ENCODE results near the gene COPB1.

Gene COPB1

GRCh38 chr11:14503023-14503422 lies 3.4 kb upstream of the COPB1 start:
- DNase-seq = no peak

- no peak for DNase-seq
Measured at GRCh38 chr11:14502039-14502438, 2.4 kb upstream of the COPB1 start.

GRCh38 chr11:14500181-14500651 lies 605 bp upstream of the COPB1 start:
- DNase-seq = peak; percentile 47

DNA sequence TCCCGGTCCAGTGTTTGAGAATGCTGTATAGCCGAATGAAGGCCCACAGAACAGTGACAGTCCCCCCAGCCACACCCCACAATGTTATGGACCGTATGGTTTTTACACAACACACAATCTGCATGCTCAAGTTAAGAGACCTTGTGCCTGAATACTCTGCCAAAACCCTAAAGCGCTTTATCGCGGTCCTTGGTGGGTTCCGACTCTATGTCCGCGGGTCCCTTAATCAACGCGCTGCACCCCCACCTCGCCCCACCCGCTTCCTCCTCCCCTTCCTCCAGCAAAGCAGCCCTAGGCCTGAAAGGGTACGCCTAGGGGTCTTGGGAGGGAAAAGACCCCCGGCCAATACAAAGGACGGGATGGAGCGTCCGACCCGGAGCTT lies 442 bp downstream of the COPB1 start:
- DNase-seq = peak; percentile 42

DNA sequence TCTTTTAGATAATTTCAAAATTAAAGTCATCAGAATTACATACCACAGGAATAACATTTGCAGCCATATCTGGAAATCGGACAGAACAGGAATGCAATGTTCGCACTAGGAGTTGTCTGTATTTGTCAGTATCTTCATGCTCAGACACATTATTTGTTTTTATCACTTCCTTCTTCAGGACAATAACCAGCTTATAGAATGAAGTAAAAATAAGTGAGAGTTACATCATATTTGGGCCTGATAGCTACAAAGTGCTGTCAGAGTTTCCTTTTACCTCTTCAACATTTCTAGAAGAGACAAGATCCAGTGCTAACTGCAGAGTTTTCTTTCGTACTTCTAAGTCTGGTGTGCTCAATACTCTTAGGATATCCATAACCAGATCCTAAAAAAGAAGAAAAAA lies 18.9 kb downstream of the COPB1 start:
- DNase-seq = no peak

DNA sequence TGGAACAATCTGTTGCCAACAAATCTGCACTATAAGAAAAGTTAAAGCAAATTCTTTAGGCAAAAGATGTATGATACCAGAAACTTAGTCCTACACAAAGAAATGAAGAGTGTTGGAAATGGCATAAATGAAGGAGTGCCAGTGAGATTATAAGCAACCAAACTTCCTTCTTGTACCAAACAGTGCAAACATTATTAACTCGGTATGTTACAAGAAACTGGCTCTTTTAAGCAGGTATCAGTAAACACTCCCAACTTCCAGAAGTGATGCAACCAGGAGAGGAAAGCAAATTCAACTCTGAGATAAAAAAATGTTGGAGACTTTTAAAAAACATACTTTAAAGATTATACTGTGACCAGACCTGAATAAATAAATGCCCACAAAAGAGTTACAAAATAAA lies 28.5 kb downstream of the COPB1 start:
- DNase-seq = no peak

- DNase-seq = no peak
Measured at GRCh38 chr11:14463623-14464022, 36.0 kb downstream of the COPB1 start.

DNA sequence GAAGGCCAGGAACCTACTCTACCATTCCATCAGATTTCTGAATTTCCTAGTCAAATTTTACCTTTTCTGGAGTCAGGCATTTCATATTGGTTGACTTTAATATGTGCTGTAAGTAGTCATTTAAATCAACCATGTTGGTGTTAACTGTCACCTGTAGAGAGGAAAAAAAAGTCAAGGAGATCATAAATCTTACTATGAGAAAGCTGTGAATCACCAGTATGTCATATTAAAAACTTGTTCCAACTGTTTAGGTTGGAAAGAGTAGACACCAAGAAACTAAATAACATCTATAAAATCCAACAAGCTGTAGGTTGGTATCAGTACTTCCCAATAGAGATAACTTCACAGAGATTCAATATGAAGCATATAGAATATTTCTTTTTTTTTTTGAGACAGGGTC lies 39.5 kb downstream of the COPB1 start:
- DNase-seq = no peak

DNA sequence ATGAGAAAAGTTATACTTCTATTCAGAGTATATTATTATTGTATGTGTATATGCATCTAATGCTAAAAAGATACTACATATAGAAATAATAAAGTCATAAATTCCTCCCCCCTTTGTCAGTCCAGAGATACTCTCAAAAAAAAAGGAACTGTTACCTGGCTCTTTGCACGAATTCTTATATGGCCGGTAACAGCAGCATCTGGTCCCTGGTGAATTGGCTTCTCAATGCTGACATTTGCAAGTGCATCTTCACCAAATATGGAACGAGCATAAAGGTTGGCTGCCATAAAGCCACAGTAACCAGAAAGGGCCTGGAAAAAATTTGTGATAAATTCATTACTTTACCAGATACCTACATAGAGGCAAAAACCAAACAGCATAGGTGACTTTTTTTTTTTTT lies 41.2 kb downstream of the COPB1 start:
- no peak for DNase-seq

DNA sequence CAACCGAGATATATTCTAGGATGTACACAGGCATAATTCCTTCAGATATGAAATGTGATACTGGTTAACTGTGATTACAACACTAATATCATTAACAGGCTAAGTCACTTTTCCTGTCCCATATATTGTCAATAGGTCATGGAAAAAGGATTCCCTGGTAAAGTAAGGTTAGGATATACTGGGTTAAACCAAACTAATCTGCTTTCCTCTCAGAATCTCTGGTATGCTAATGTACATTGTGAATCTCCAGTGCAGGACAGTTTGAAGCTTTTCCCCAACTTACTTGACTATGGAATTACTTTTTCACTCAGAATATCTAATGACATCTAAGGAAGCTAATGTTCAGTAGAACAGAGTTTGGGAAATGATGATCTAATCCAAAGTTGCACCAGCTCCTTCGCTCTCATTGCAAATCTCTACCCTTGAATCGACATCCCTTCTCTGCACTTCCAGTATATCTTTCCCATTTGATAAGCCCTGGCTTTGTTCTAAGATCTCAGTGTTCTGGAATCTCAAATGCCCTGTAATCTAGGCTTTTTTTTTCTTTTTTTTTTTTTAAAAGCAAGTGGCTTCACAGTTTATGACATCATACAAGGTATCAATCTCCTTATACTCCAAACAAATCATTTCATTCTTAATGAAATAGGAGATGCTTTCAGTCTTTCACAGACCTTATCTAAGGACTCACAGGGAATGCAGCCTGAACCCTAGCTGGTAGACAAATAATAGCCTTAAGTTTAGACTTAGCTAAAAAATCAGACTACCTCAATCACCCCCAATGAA lies 43.8 kb downstream of the COPB1 start:
- DNase-seq = no peak

DNA sequence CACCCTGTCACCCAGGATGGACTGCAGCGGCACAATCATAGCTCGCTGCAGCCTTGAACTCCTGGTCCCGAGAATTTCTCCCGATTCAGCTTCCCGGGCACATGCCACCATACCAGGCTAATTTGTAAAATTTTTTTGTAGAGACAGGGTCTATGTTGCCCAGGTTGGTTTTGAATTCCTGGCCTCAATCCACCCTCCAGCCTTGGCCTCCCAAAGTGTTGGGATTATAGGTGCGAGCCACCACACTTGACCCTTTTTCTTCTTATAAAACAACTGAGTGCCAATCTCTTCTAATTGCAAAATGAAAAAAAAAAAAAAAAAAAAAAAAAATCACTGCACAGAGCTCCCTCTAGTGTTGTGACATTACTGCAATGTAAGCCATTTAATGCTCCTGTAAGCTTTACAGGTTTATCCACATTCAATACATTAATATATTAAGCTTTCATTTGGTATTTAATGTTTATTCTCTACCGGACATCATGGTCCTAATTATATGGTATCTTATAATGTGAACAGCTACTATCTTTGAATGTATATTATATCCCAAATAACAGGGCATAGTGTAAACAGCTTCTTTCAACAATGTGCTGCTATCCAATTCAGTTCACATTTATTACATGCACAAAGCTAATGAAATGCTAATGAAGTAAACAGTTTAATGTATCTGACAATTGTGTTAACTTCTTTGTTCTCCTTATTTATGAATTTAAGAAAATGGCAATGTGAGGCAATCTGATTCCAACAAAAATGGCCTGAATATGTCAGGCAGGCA lies 44.6 kb downstream of the COPB1 start:
- no peak for DNase-seq

DNA sequence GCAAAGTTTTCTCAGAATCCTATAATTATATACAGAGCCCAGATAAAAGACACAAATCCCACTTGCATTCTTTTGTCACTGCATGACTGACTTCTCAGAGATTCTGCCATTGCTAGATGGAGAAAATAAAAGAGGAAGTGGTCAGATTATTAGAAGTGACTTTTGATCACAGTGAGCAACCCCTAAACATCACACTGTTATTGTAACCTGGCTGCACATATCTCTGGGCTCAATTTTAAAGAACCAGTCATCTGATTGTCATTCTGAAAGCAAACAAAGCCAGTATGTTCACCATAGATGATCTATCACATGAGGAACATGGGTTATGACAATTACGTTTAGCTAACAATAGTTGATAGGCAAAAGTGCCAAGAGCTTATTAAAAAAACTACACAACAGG lies 47.8 kb downstream of the COPB1 start:
- DNase-seq = no peak

- DNase-seq = no peak
Measured at GRCh38 chr11:14449302-14449714, 50.3 kb downstream of the COPB1 start.

DNA sequence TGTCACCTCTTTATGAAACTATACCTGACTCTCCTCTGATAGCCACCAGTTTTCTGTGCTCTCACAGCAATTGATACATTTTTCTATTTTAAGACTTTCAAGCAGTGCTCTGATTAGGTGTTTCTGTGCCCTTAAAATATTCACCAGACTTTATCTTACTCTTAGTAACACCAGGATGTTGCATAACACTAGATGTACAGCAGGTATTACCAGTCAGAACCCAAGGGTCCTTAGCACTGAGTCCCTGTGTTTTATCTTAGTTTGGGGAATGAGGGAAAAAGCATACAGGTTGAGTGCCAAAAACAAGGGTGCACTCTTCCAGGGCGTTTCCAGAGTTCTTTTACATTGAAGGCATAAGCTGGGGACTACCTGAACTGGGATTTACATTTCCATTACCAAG lies 51.4 kb downstream of the COPB1 start:
- no peak for DNase-seq

DNA sequence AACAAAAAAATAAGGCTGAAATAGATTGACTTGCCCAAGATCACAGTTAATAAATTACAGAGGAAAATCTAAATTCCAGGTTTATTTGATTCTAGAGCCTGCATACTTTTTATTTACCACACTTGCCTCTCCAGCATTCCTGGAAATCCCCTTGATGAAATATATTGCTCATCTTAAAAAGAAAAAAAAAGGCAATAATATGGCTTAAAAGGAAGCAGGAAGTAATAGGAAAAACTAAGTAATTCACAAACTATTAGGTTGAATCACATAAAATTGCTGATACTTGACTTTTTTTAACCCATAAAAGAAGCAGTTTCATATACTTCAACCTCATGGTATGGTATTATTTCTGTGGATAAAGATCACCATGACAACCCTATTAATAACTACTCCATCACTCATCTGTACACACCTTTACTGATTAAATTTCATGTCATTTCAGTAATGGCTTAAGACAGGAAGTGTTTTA lies 52.9 kb downstream of the COPB1 start:
- DNase-seq = no peak

DNA sequence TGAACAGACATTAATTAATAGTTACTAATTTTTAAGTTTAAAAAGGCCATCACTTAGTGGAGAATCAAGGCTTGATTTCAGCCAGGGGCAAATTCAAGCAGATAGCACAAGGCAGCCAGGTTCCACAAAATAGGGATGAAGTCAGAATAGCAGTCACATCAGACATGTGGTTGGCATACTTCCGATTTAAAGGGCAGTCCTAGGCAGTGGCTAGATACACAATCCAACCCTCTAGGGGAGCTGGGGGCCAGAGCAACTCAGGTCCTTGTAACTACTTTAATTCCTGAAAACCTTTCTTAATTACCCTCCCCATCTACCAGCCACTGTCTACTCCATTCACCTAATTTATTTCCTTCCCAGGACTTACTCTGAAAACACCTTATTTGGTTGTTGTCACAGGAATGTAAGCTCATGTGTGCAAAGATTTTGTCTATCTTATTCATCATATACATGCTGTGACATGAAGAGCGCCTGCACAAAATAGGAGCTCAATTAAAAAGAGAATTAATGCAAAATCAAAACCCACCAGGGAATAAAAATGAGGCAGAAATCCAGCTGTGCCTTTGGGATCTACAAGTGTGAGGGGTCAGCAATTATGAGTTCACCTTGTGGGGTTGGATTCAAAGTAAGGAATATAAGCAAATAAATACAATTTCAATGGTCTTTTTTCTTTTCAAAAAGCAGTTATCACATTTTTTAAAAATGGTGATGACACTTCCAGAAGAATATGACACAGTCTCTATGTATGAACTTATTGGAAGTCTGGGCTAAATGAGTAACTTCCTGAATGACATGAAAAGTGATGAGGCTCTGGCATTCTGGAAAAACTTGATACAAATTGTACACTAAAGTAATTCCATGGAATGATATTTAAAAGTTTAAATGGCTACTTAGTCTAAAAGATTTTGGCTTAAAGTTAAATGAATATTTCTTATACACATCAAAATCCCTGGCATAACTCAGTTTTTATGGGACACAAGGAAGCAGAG lies 53.8 kb downstream of the COPB1 start:
- DNase-seq = no peak

DNA sequence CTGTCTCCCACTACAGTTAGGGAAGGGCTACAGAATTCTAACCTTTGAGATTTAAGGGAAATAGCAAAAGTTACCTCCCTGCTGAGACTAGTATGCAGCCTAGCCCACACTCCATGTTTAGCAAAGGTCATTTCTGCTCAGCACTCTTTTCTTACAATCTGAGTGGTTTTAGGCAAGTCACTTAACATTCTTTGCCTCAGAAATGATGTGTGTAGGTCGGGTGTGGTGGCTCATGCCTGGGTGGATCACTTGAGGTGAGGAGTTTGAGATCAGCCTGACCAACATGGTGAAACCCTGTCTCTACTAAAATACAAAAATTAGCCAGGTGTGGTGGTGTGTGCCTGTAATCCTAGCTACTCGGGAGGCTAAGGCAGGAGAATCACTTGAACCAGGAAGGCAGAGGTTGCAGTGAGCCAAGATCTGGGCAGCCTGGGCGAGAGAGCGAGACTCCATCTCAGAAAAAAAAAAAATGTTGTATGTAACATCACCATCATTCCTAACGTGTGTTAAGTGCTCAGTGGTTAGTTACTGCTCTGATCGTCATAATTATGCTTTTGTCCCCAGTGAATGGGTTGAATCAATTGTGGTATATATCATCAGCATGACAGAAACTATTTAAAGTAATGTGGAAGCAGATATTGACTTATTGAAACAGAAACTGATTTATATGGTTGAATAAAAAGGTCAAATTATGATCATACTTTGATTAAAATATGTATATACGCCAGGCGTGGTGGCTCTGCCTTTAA lies 55.0 kb downstream of the COPB1 start:
- no peak for DNase-seq

DNA sequence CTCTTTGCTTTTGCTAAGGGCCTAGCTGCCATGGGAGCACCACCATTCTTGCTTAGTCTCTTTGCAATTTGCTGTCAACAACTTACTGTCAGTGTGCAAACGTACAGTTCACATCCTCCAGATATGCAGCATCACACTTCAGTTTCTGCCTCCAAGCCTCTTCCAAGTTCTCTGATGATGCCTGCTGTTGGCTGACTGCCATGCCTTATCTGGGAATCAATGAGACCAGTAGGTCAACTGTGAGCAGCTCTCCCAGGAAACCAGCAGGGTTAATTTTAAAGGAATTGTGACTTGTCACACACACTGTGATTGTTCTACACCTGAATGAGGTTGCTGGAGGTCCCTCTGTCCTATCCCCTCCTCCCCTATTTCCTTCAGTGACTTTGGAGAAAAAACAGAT lies 56.0 kb downstream of the COPB1 start:
- DNase-seq = no peak

DNA sequence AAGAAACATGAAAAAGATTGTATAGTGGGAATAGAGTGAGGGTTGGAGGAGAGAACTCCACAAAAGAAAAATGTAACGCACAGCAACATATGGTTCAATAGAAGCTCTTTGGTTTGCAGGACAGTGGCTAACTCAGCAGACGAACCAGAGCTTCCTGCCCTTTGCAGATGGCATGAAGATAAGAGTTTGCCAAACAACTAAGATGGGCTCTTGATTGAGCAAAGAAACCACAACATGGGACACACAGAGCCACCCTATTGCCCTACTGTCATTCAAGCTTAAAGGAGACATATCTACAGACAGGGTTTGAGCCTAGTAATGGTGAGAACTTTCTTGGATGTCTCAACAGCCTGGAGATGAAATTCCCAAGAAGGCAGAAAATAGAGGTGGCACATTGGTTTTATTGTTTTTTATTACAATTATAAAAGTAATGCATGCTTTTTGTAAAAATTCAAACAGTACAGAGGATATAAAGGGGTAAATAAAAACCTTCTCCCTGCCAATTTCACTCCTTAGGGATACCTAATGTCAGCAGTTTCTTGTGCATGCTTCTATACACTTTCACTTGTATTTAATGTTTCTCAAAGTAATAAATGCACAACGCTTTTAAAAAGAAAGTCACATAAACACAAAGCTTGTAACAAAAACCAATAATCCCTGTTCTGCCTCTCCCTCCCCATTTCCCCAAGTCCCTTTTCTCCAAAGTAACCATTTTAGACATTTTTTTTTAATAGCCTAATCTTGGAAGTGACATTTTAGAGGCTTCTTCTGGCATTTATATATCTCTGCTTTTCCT lies 63.7 kb downstream of the COPB1 start:
- no peak for DNase-seq

DNA sequence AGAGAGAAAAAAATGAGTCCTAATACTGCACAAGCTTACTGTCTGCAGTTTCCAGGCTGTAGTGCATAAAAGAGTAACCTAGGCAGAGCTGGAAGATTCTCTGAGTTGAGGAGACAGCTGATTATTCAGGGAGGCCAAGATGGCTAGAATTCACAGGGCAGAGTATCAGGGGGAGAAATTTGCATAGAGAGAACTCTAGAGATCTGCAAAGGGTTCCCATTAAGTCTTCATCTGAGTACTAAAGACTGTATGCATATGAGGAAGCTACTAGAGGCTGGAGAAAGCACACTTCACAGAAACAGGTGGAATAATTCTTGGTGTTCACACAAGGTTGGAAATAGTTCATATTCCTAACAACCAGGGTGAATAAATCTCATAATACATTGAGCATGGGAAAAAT lies 74.0 kb downstream of the COPB1 start:
- no peak for DNase-seq

GRCh38 chr11:14424096-14424495 lies 75.5 kb downstream of the COPB1 start:
- DNase-seq = no peak
